Right lung (tissue), 5 donors: Measurements from ENCODE around the gene AKR7A2. TPM values are rescaled to one million over a fixed set of nuclear protein-coding genes. Genes with fewer than 3 reads are reported as not detected.
"Not testable (repeated sequence)": the region's sequence is repeated elsewhere in the genome, so short reads cannot be mapped to it uniquely, and the experiment has no call there.

Experiments
- DNase-seq, 2 donors: peaks; one replicate each; pipeline ENCODE4 v3.0.0-alpha.2; 2013
- polyA plus RNA-seq, 5 donors: library from polyadenylated mRNA; unstranded; fragments of 120-200 nt; gene quantifications; one replicate each; pipeline versions ENCODE4 v1.2.1 to v1.2.3, GENCODE V29; 2013; ENCODE audit warnings: inconsistent platforms in 1 of 5, low replicate concordance in 1 of 5; ENCODE audit not compliant: insufficient read length in 5 of 5, insufficient read depth in 1 of 5

AKR7A2 gene
- polyA plus RNA-seq, 5 donors: 57.5 to 78.6 (median 66.4) TPM

DNA sequence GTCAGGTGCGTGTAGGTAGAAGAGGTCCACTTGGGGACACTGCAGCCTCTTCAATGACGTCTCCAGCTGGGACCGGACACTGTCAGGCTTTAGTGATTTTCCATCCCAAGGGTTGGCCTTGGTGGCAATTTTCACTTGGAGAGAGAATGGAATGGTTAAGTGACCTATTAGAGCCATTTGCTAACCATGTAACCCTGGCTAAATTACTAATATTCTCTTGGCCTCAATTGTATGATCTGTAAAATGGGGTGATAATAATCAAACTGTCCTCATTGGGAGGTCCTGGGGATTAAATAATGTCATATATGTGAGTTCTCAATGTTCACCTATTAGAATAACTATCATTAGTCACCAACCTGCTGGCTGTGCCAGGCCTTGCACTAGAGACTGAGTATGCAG lies 3.4 kb downstream of the AKR7A2 start:
- DNase-seq: no peak

DNA sequence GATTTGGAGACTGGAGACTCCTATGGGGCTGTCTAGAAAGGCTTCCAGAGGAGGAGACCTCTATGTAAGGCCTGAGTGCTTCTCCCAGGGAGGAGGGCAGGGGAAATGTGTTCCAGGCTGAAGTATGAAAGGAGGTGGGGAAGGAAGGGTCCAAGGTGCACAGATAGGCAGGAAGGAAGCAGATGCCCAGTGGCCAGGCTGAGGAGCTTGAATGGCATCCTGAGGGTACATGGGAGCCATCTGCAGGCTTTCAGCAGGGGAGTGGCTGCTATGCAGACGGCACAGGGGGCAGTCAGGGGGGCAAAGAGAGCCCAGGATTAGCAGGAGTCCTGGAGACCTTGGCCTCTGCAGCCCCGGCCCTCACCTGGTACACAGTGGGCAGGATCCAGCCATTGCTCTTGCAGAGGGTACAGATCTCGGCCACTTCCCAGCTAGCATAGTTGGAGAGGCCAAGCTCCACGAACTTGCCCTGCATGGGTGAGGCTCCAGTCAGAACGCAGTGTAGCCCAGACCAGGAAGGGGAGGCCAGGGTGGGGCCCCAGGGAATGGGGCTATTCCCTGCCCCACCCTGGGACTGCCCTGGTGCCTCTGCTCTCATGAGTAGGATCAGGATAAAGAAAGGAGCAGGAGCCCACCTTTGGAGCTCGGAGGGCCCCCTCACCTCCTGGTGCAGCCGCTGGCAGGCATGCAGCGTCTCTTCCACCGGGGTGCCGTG lies 4.0 kb downstream of the AKR7A2 start:
- DNase-seq: no peak

DNA sequence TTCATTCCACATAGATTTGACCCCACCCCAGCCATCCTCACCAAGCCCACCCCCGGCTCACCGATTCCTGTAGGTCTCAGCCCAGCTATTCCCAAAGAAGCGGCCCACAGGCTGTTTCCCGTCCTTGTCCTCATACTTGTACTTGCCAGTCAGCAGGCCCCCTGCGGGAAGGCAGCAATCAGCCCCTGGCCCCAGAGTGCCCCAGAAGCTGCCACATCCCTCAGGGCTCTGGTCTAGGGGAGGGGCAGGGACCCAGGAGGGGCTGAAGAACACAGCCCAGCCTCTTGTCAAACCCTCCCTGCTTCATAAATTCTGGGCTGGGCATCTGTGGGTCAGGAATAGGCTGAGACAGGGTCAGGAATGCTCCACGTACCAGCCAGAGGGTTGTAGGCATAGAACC lies 5.0 kb downstream of the AKR7A2 start:
- DNase-seq: no peak

DNA sequence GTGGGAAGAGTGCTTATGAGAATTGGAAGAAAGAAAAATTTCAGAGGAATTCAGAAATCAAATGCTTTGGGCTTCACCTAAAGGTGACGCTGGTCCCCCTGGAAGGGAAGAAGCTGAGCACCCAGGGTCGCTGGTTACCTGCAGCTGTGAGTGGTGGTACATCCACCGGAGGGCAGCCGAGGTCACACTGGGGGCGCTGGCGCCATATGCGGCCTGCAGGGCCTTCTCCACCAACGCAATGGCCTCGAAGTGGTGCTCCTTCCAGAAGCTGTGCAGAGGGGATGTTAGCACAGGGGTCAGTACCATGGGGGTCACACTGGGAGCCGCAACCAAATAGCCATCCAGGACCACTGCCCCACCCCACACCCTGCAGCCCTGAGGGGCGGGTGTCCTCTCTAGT lies 6.1 kb downstream of the AKR7A2 start:
- no peak for DNase-seq

DNA sequence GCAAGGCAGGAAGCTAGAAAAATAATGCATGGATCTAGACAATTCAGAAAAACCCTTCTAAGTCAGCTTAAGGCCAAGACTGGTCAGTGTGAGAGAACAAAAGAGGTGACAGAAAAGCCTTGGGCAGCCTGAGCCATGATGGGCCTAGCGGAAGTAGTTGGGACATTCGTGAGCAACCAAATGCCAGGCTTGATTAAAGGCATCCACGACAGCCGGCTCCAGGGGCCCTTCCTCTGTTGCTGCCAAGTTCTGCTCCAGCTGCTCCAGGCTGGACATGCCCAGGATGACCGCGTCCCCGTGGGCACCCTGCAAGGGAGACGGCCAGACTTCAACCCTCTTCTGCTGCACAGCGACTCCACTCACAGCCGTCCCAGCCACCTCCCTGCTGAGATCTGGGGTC lies 7.9 kb downstream of the AKR7A2 start:
- not testable (repeated sequence) for DNase-seq

DNA sequence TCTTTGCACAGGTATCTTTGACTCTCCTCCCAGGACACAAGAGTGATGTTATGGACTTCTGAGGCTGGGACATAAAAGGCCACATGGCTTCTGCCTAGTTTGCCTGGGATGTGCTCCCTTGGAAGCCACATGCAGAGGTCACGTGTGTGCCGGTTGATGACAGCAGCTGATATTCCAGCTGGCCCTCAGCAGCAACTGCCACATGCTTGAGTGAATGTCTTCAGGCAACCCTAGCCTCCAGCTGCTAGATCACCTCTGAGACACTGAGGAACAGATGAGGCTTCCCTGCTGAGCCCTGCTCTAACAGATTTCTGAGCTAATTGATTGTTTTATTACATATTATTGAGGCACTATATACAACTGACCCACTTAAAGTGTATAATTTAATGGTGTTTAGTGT lies 11.7 kb downstream of the AKR7A2 start:
- no peak for DNase-seq

DNA sequence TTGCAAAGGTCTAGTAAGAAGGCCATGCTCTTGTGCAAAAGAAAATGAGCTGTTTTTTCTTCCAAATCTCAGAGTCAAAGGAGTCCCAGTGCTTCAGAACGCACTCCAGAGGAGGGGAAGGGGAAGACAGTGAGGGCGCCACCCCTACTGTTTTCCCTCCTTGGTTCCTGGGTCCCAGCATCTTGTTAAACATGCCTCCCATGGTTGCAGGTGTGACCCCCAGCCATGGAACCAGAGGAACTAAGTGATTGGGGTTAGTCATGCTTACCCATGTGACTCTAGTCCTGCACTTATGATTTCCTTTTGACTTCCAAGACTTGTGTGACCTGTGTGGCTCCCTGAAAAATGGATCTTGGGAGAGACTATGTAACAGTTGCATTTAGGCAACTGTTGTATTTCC lies 17.3 kb downstream of the AKR7A2 start:
- DNase-seq: no peak

DNA sequence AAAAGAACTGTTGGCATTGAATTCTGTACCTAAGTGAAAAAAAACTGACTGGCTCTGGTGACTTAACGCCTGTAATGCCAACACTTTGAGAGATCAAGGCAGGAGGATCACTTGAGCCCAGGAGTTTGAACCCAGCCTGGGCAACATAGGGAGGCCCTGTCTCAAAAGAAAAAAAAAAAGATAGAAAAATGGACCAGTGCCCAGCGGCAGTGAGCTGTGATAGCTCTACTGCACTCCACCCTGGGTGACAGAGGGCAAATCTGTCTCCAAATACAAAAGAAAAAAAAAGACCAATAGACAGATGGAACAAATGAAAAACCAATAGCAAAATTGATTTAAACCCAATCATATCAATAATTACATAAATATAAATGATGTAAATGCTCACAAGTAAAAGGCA lies 22.7 kb downstream of the AKR7A2 start:
- DNase-seq: no peak

DNA sequence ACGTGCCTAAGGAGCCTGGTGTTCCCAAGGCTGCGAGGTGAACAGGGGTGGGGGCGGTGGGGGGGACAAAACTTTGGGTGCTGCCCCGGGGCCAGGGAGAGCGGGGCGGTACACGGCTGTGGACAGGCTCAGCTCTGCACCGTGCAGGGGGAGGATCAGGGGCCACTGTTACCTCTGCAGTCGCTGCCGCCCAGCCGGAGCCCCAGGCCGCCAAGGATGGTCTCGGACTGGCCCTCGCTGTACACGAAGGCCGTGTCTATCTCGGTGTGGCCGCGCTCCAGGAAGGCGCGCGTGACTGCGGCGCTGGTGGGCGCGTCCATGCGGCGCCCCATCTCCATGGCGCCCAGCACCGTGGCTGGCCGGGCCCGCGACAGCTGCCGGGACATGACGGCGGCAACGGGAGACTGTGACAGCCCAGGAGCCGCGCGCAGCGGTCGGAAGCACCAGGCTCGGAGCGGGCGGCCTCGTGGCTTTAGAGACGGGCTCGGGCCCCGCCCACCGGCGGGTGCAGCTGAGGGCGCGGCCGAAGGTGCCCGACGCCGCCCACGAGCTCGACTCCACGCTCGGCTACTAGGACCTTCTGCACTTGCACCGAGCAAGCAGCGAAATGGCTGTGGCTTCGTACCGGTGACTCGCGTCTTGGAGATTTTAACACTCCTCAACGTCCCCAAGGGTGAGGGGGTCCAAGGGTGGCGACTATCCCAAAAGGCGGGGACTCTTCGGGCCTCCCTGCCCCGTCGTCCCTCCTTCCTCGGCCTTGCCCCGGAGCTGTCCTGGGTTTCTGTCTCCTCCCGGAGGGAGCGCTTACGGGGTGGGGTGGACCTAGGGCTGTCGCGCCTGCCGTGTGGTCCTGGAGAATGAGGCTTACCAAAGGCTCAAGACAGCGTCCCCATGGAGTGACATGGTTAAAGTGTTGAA lies 23.4 kb downstream of the AKR7A2 start, which contains the start of gene AKR7A3:
Gene AKR7A3 (minus strand): TSS at position 447 of the 918 bp plus-strand sequence. CDS start 61 bp downstream, at position 386.
- DNase-seq: peak in 1 of 2 donors; percentile 8

DNA sequence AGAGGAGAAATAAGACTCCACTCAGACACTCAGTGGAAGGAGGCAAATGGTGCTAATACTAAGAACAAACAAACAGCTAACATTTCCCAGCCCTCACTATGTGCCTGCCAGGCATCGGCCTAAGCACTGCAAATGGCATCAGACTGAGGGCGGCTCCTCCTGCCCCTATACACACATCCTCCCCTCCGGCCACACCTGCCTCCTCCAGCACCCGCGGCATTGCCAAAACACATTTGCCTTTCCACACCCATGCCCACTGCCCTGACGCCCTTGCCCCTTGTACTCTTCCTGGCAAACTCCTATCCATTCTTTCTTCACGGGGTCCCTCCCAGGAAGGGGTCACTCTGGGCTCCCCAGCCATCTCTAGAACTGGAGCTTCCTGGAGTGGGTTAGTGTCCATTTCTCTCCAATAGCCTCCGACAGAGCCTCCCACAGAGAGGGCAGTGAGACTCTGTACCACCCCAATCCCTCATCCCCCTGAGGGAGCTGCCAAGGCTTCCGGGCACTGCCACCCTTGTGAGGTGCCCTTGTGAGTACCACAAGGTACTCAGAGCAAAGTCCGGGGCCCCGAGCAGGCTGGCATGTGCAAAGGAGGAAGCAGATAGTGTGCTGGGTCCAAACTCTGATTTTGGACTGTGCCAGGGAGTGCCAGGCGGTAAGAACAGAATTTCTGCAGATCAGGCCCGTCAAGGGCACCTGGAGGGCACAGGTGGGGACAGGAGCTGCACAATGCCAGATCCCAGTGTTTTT lies 24.3 kb downstream of the AKR7A2 start:
- no peak for DNase-seq

DNA sequence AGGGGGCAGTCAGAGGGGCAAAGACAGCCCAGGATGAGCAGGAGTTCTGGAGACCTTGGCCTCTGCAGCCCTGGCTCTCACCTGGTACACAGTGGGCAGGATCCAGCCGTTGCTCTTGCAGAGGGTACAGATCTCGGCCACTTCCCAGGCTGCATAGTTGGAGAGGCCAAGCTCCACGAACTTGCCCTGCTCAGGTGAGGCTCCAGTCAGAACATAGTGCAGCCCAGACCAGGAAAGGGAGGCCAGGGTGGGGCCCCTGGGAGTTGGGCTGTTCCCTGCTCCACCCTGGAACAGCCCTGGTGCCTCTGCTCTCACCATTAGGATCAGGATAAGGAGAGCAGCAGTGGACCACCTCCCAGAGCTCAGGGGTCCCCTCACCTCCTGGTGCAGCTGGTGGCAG lies 26.1 kb downstream of the AKR7A2 start:
- not testable (repeated sequence) for DNase-seq

DNA sequence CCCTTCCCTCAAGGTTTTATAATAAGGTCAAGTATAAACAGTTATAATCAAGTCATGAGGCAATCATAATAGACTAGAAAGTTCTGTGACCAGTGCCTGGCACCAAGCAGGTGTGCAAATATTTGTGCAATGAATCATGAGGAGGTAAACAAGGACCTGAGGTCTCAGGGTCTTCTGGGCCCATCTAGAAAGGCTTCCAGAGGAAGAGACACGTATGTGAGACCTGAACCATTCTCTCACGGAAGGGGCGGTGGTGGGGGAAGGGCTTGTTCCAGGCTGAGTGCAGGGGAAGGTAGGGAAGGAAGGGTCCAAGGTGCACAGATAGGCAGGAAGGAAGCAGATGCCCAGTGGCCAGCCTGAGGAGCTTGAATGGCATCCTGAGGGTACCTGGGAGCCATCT lies 26.6 kb downstream of the AKR7A2 start:
- DNase-seq: not testable (repeated sequence)

DNA sequence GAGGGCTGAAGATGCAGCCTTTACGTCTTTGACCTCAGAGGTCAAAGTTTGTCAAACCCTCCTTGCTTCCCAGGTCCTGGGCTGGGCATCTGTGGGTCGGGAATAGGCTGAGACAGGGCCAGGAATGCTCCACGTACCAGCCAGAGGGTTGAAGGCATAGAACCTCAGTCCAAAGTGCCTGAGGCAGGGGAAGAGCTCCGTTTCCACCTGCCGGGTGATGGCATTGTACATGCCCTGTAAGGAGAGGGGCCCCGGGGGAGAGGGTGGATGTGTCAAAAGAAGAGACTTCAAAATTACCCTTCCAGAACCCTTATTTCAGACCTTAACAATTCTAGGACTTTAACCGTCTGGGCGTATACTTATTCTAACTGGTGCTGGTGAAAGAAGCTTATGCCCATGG lies 27.1 kb downstream of the AKR7A2 start:
- no peak for DNase-seq

DNA sequence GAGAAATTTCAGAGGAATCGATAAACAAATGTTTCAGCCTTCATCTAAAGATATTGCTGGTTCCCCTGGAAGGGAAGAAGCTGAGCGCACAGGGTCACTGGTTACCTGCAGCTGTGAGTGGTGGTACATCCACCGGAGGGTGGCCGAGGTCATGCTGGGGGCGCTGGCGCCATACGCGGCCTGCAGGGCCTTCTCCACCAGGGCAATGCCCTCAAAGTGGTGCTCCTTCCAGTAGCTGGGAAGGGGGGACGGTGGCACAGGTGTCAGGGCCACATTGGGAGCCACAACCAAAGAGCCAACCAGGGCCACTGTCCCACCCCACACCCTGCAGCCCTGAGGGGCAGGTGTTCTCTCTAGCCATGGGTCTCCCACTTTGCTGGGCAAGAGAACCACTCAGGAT lies 28.1 kb downstream of the AKR7A2 start:
- no peak for DNase-seq

DNA sequence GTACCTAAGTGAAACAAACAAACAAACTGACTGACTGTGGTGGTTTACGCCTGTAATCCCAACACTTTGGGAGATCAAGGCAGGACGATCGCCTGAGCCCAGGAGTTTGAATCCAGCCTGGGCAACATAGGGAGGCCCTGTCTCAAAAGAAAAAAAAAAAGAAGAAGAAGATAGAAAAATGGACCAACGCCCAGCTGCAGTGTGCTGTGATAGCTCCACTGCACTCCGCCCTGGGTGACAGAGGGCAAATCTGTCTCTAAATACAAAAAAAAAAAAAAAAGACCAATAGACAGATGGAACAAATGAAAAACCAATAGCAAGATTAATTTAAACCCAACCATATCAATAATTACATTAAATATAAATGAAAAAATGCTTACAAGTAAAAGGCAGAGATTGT lies 37.3 kb downstream of the AKR7A2 start:
- DNase-seq: no peak

DNA sequence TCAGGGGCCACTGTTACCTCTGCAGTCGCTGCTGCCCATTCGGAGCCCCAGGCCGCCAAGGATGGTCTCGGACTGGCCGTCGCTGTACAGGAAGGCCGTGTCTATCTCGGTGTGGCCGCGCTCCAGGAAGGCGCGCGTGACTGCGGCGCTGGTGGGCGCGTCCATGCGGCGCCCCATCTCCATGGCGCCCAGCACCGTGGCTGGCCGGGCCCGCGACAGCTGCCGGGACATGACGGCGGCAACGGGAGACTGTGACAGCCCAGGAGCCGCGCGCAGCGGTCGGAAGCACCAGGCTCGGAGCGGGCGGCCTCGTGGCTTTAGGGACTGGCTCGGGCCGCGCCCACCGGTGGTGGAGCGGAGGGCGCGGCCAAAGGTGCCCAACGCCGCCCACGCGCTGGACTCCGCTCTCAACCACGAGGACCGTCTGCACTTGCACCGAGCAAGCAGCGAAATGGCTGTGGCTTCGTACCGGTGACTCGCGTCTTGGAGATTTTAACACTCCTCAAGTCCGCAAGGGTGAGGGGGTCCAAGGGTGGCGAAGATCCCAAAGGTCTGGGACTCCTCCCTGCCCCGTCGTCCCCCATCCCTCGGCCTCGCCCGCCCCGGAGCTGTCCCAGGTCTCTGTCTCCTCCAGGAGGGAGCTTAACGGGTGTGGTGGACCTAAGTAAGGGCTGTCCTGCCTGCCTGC lies 38.0 kb downstream of the AKR7A2 start:
- DNase-seq: not testable (repeated sequence)

DNA sequence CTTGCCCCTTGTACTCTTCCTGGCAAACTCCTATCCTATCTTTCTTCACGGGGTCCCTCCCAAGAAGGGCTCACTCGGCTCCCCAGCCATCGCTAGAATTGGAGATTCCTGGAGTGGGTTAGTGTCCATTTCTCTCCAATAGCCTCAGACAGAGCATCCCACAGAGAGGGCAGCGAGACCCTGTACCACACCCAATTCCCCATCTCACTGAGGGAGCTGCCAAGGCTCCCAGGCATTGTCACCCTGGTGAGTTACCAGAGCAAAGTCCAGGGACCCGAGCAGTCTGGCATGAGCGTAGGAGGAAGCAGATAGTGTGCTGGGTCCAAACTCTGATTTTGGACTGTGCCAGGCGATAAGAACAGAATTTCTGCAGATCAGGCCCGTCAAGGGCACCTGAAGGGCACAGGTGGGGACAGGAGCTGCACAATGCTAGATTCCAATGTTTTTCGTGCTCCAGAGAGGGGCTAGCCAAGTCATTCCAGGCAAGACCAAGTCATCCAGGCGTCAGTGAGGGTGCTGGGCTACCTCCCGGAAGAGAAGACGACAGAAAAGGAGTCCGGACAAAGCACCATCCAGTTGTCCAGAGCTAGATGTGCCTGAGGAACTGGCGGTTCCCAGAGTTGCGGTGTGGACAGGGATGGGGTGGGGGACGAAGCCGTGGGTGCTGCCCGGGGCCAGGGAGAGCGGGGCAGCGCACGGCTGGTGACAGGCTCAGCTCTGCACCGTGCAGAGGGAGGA lies 38.7 kb downstream of the AKR7A2 start:
- DNase-seq: no peak

DNA sequence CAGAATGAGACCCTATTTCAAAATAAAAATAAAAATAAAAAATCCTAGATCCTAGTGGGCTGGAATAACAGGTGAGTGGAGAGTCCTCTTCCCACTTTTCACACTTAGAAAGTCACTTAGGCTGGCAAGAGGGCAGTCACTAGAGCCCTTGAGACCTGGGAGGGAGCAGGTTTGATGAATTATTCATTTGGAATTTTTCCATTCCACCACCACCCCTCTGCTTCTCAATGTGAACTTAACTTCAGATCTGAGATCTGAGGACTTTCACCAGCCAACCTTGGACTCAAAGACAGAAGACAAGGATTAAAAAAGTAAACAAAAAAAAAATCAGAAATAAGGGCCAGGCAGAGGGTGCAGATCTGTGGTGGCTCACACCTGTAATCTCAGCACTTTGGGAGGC lies 39.9 kb downstream of the AKR7A2 start:
- DNase-seq: no peak

DNA sequence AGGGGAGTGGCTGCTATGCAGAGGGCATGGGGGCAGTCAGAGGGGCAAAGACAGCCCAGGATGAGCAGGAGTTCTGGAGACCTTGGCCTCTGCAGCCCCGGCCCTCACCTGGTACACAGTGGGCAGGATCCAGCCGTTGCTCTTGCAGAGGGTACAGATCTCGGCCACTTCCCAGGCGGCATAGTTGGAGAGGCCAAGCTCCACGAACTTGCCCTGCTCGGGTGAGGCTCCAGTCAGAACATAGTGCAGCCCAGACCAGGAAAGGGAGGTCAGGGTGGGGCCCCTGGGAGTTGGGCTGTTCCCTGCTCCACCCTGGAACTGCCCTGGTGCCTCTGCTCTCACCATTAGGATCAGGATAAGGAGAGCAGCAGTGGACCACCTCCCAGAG lies 41.6 kb downstream of the AKR7A2 start:
- not testable (repeated sequence) for DNase-seq

DNA sequence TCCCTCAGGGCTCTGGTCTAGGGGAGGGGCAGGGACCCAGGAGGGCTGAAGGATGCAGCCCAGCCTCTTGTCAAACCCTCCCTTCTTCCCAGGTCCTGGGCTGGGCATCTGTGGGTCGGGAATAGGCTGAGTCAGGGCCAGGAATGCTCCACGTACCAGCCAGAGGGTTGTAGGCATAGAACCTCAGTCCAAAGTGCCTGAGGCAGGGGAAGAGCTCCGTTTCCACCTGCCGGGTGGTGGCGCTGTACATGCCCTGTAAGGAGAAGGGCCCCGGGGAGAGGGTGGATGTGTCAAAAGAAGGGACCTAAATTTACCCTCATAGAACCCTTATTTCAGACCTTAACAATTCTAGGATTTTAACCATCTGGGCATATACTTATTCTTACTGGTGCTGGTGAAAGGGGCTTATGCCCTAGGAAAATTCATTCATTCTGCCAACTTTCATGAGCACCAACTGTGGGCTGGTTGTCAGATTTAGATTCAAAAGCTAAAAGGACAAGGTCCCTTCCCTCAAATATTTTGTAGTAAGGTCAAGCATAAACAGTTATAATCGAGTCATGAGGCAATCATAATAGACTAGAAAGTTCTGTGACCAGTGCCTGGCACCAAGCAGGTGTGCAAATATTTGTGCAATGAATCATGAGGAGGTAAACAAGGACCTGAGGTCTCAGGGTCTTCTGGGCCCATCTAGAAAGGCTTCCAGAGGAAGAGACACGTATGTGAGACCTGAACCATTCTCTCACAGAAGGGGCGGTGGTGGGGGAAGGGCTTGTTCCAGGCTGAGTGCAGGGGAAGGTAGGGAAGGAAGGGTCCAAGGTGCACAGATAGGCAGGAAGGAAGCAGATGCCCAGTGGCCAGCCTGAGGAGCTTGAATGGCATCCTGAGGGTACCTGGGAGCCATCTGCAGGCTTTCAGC lies 42.3 kb downstream of the AKR7A2 start:
- not testable (repeated sequence) for DNase-seq
